Large intestine (tissue), 3 donors: ENCODE results near the gene LTO1. TPM values are rescaled to one million over a fixed set of nuclear protein-coding genes. Genes with fewer than 3 reads are reported as not detected.

Experiments used
- DNase-seq, 2 donors: peaks; one replicate each; pipeline versions ENCODE4 v3.0.0 to v3.0.0-alpha.2; 2013
- H3K27ac ChIP-seq: one replicate; pipeline ENCODE4 v1.5.1; 2013; ENCODE audit warnings: low read length
- H3K27me3 ChIP-seq: 2 replicates; pipeline ENCODE4 v1.6.1; 2013; ENCODE audit warnings: low read length; ENCODE audit not compliant: control insufficient read depth, insufficient read depth
- H3K36me3 ChIP-seq: 2 replicates; pipeline ENCODE4 v1.6.1; 2013; ENCODE audit warnings: low read length; ENCODE audit not compliant: control insufficient read depth, insufficient read depth
- H3K4me1 ChIP-seq: one replicate; pipeline ENCODE4 v1.6.1; 2013; ENCODE audit warnings: low read length; ENCODE audit not compliant: control insufficient read depth, insufficient read depth
- H3K4me3 ChIP-seq: one replicate; pipeline ENCODE4 v1.5.1; 2013; ENCODE audit warnings: low read length
- H3K9me3 ChIP-seq: one replicate; pipeline ENCODE4 v1.6.1; 2013; ENCODE audit warnings: mild to moderate bottlenecking, low read depth, low read length, moderate library complexity; ENCODE audit not compliant: control insufficient read depth
- WGBS: methylation state at CpG from one replicate; pipeline ENCODE4 v1.1.5; 2013; ENCODE audit warnings: low lambda C conversion rate; ENCODE audit not compliant: insufficient coverage; 5-methylcytosine and 5-hydroxymethylcytosine counted together
- polyA plus RNA-seq: library from polyadenylated mRNA; unstranded; fragments of 120-200 nt; gene quantifications from one replicate; pipeline ENCODE4 v1.2.1, GENCODE V29; 2013

Gene LTO1
- polyA plus RNA-seq, 1 donor = 24.1 TPM

DNA sequence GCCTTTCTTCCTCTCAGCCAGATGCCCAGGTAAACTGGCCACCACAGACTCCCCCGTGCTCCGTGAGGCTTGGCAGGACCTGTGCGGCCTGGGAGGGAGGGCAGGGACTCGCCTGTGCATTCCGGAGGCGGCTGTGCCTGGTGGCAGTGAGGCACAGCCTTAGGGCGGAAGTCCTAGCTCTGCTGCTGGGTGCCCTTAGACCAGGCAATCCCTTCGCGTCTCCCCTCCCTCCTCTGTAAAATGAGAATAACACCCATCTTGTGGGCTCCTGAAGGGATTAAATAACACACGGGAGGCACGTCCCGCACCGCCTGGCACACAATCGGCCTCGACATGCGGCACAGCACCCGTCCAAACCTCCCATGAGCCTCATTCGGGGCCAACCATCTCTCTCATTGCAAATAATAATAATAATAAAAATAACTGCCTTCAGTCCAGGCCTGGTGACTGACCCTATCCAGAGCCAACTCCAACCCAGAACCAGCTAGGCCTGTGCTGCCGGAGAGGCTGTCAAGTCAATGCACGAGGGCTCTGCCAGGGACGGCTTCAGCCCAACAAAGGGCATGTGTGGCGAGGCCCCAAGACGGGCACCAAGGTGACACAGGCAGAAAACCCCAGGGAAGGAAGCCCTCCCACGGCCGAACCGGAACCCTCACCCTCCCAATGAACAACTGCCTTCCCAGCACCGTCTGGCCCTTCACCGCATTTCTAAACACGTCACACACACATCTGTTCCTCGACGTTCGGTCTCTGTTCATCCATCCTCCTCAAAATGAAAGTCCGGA lies 8.2 kb downstream of the LTO1 start:
- no peaks in the 10 kb centered on the region for H3K9me3 ChIP-seq
- no peaks in the 10 kb centered on the region for H3K27me3 ChIP-seq
- no peak overlapping the region for H3K27ac ChIP-seq
- no peak overlapping the region for H3K4me3 ChIP-seq
- WGBS = 100% methylated on average over 3 of the region's 33 CpGs
- DNase-seq = no peak
- peaks cover 2% of the 10 kb centered on the region for H3K4me1 ChIP-seq
- peaks cover 54% of the 10 kb centered on the region for H3K36me3 ChIP-seq

DNA sequence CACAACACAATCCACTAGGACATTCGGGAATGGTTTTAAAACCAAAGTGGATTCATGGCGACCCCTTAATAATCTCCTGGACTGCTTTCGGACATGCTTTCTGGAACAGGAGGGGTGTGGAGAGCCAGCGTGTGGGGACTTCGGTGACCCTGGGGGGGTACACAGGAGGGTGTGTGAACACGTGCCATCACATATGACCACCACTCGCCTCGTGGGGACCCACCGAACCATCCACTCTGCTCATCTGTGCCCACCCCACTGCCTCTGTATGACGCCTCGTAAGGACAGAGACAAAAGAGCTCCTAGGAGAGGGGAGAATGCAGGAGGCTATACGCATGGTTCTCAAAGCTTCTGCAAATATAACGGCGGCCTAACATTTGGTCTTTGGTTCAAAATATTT lies 8.9 kb downstream of the LTO1 start:
- Histone ChIP-seq H3K4me3 (no peak overlapping the region), H3K9me3 (no peaks in the 10 kb centered on the region), H3K4me1 (peaks cover 2% of the 10 kb centered on the region), H3K27ac (no peak overlapping the region), H3K27me3 (no peaks in the 10 kb centered on the region), H3K36me3 (peaks cover 48% of the 10 kb centered on the region)
- DNase-seq = no peak
- no CpG with 5 or more reads among the region's 14 CpGs for WGBS

DNA sequence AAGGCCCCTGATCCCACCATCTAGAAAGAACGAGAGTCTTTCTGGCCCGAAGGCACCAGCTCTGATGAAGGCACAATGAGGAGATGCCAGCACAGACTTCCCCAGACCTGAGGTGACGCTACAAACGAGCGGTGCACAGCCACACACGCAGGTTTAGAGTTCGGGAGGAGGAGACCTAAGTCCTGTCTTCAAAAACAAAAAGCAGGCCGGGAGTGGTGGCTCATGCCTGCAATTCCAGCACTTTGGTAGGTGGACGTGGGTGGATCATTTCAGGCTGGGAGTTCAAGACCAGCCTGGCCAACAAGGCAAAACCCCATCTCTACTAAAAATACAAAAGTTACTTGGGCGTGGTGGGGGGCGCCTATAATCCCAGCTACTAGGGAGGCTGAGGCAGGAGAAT lies 9.5 kb downstream of the LTO1 start:
- no peak for DNase-seq
- H3K27me3 ChIP-seq = no peaks in the 10 kb centered on the region
- no peak overlapping the region for H3K27ac ChIP-seq
- no peaks in the 10 kb centered on the region for H3K9me3 ChIP-seq
- H3K36me3 ChIP-seq = peaks cover 46% of the 10 kb centered on the region
- H3K4me1 ChIP-seq = peaks cover 2% of the 10 kb centered on the region
- WGBS = no CpG with 5 or more reads among the region's 11 CpGs
- H3K4me3 ChIP-seq = no peak overlapping the region

DNA sequence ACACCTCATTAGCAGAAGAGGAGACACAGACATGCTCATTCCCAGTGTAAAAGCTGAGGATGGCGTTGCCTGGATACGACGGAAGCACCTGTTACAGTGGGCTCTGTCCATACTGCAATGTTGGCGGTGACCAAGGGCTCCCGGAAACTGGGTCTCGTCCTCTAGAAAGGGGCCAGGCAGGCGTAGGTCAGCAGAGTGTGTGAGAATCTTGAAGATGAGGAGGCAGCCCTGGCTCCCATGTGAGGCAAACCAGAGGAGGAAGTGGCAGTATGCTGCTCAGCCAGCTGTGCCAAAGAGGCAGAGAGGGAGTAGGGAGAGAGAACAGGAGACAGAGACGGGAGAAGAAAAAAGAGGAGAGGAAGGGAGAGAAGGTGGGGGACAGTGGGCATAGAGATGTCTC lies 10.3 kb downstream of the LTO1 start:
- Histone ChIP-seq H3K36me3 (peaks cover 42% of the 10 kb centered on the region), H3K4me1 (no peaks in the 10 kb centered on the region), H3K4me3 (no peak overlapping the region), H3K27ac (no peak overlapping the region), H3K27me3 (no peaks in the 10 kb centered on the region), H3K9me3 (no peaks in the 10 kb centered on the region)
- no peak for DNase-seq
- WGBS = 83% methylated on average over 1 of the region's 8 CpGs

DNA sequence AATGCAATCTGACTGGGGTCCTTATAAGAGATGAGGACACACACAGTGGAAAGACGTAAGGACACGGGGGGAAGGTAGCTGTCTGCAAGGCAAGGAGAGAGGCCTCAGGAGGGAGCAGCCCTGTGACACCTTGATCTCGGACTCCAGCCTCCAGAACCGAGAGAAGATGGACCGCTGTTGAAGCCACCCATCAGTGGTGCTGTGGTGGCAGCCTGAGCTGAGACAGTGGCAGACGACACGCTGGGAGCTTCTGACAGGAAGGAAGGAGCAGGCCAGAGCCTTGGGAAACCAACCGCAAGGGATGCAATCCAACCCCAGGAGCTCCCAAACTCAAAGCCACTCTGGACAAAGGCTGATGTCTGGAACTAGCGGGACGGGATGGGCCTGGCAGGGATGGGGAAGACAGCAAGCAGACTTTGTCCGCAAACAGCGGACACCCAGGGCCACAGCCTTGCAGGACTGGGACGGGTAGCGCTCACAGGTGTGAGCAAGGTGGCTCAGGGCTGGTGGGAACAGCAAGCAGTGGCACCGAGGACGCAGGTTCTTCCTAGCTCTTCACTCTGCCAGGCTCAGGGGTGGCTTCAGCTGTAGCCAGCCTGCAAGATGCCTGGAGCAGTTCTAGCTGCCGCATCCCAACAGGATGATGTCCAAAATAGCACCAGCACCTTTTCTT lies 10.9 kb downstream of the LTO1 start:
- Histone ChIP-seq H3K9me3 (no peaks in the 10 kb centered on the region), H3K4me3 (no peak overlapping the region), H3K27me3 (no peaks in the 10 kb centered on the region), H3K27ac (no peak overlapping the region), H3K4me1 (no peaks in the 10 kb centered on the region), H3K36me3 (peaks cover 37% of the 10 kb centered on the region)
- 92% methylated on average over 2 of the region's 17 CpGs for WGBS
- no peak for DNase-seq

DNA sequence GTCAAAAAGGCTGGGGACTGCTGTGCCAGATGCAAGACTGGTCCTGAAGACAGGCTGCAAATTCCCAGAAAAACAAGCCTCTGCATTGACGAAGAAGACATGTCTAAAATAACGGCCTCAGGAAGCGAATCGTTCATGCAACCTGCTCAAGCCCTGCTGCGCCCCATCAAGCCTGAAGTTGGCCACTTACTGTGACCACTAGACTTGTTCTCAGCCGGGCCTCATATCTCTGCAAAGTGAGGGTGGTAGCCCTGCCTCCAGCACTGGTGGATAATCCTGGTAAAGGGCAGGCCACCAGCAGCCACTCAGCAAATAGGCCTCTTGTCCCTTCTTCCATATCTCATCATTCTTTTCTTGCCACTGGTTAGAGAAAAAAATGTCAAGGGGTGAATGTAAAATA lies 11.8 kb downstream of the LTO1 start:
- no CpG with 5 or more reads among the region's 6 CpGs for WGBS
- no peak for DNase-seq
- no peaks in the 10 kb centered on the region for H3K9me3 ChIP-seq

DNA sequence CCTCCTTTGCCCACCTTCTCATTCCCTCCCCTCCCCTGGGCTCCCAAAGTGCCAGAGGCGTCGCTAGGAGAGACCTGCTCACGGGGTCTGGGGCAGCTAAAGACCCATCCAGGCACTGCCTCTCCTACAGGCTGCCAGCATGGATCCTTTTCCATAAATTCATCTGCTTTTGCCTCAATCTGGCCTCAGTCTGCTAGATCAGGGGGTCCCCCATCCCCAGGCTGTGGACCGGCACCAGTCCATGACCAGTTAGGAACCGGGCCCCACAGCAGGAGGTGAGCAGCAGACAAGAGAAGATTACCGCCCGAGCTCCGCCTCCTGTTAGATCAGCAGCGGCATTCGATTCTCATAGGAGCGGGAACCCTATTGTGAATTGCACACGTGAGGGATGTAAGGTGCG lies 12.3 kb downstream of the LTO1 start:
- peaks cover 2% of the 10 kb centered on the region for H3K9me3 ChIP-seq
- H3K4me1 ChIP-seq = no peaks in the 10 kb centered on the region
- H3K27ac ChIP-seq = no peak overlapping the region
- H3K27me3 ChIP-seq = no peaks in the 10 kb centered on the region
- H3K4me3 ChIP-seq = no peak overlapping the region
- WGBS = 87% methylated on average over 3 of the region's 13 CpGs
- peaks cover 33% of the 10 kb centered on the region for H3K36me3 ChIP-seq
- no peak for DNase-seq

More for the DNA sequence above, 11.8 kb downstream of the LTO1 start:
- peaks cover 33% of the 10 kb centered on the region for H3K36me3 ChIP-seq
- no peak overlapping the region for H3K27ac ChIP-seq
- H3K27me3 ChIP-seq = no peaks in the 10 kb centered on the region
- no peaks in the 10 kb centered on the region for H3K4me1 ChIP-seq
- no peak overlapping the region for H3K4me3 ChIP-seq

DNA sequence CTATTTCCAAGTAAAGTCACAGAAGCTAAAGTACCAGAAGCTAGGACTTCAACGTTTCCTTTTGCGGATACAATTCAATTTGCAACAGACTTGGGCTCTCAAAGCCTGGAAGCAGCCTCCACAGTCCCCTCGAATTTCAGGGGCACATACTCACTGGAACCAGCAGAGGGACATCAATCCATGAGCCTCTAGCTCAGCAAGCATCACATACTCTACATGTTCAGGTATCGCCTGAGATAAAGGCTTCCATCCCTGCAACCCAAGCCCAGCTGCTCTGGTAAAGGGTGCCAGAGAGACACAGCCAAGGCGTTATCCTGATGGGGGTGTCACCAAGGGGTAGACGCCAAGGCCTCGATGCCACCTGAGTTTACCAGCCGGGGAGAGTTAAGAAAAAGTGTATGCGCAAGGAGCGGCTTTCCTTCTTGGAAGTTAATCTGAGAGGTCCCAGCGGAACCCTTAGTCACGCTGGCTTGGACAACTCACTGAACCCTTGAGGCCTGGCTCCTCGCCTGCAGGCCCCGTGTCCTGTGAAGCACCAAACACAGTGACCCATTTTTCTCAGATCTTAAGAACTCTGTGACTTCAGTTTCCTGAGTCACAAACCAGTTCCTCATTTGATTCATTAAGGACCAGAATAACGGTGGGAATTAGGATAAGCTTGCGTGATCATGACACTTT lies 13.0 kb downstream of the LTO1 start:
- Histone ChIP-seq H3K27ac (no peak overlapping the region), H3K36me3 (peaks cover 27% of the 10 kb centered on the region), H3K4me1 (no peaks in the 10 kb centered on the region), H3K27me3 (no peaks in the 10 kb centered on the region), H3K4me3 (no peak overlapping the region), H3K9me3 (peaks cover 2% of the 10 kb centered on the region)
- DNase-seq = no peak
- WGBS = 93% methylated on average over 2 of the region's 16 CpGs

DNA sequence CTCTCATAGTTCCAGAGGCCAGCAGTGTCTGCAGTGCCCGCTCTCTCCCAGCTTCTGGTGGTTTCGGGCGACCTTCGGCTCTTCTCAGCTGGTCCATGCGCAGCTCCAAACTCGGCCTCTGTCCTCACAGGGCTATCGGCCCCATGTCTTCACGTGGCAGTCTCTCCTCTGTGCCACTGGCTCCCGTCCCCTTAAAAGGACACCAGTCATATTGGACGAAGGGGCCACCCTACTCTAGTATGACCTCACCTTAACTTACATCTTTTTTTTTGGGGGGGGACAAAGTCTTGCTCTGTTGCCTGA lies 13.8 kb downstream of the LTO1 start:
- H3K27ac ChIP-seq = no peak overlapping the region
- H3K27me3 ChIP-seq = no peaks in the 10 kb centered on the region
- 100% methylated on average over 1 of the region's 10 CpGs for WGBS
- DNase-seq = no peak
- H3K36me3 ChIP-seq = peaks cover 19% of the 10 kb centered on the region
- no peak overlapping the region for H3K4me3 ChIP-seq
- peaks cover 2% of the 10 kb centered on the region for H3K9me3 ChIP-seq
- H3K4me1 ChIP-seq = no peaks in the 10 kb centered on the region

DNA sequence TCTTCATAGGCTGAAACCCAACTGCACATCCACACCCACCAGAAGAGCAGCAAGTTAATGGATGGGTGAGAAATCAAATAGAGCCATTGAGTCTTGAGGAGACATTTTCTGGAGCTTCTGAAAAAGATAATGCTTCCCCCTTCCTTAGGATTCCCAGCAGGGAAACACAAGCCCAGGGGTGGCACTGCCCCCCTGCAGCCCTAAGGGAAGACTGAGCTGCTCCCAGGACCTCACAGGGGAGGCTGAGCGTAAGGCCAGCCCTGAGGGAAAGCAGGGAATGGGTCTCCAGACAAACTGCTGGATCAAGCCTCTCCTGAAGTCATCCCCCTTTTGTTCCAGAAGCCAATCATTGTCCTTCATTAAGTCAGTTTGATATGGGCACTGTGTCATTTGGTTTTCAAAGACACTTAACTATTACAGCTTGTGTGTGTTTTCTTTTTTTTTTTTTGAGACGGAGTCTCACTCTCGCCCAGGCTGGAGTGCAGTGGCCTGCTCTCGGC lies 15.1 kb downstream of the LTO1 start:
- Histone ChIP-seq H3K27ac (no peak overlapping the region), H3K4me3 (no peak overlapping the region), H3K4me1 (peaks cover 6% of the 10 kb centered on the region), H3K36me3 (peaks cover 11% of the 10 kb centered on the region), H3K27me3 (no peaks in the 10 kb centered on the region), H3K9me3 (peaks cover 2% of the 10 kb centered on the region)
- no peak for DNase-seq
- WGBS = no CpG with 5 or more reads among the region's 4 CpGs
